Esophagus squamous epithelium (tissue), 5 donors: ENCODE data around the gene LRCH4. TPM values are rescaled to one million over a fixed set of nuclear protein-coding genes. Genes with fewer than 3 reads are reported as not detected.

Experiments used
- DNase-seq: peaks from one replicate; lab custom pipeline; 2025; lab: John Stamatoyannopoulos, UW
- H3K27ac ChIP-seq, 4 donors: fragments of 200-600 bp; sonication (generic); one replicate each; pipeline ENCODE4 v1.5.1; 2016 to 2019; ENCODE audit warnings: mild to moderate bottlenecking in 1 of 4
- H3K27me3 ChIP-seq, 4 donors: fragments of 200-600 bp; sonication (generic); 1 replicate in 3 of 4; 2 replicates in 1 of 4; pipeline versions ENCODE4 v1.5.1 to v1.6.0; 2017 to 2021; ENCODE audit warnings: antibody characterized with exemption in 1 of 4
- H3K36me3 ChIP-seq, 3 donors: fragments of 200-600 bp; sonication (generic); one replicate each; pipeline ENCODE4 v1.5.1; 2016 to 2019
- H3K4me1 ChIP-seq, 3 donors: fragments of 200-600 bp; sonication (generic); one replicate each; pipeline ENCODE4 v1.5.1; 2017 to 2019
- H3K4me3 ChIP-seq, 4 donors: fragments of 200-600 bp; sonication (generic); 1 replicate in 3 of 4; 2 replicates in 1 of 4; pipeline ENCODE4 v1.5.1; 2016 to 2019; ENCODE audit warnings: mild to moderate bottlenecking in 2 of 4, moderate library complexity in 1 of 4
- H3K9me3 ChIP-seq, 3 donors: fragments of 200-600 bp; sonication (generic); one replicate each; pipeline ENCODE4 v1.5.1; 2016 to 2019
- POLR2A ChIP-seq, 4 donors: fragments of 450-650 bp; IDR thresholded peaks; one replicate each; pipeline ENCODE4 v1.6.1; 2017; ENCODE audit warnings: antibody characterized with exemption in 4 of 4, mild to moderate bottlenecking in 4 of 4, moderate library complexity in 3 of 4
- WGBS, 2 donors: methylation state at CpG; one replicate each; pipeline ENCODE4 v1.1.5; 2018; 5-methylcytosine and 5-hydroxymethylcytosine counted together
- intact Hi-C: fragments of 100-400 bp; cut with DNase I; formaldehyde crosslinking; loops from one replicate; pipeline ENCODE4 v1.15.0; 2022
- total RNA-seq, 4 donors: library from RNA; depleted of rRNA; stranded (reverse); fragments of >200 nt; gene quantifications; one replicate each; pipeline ENCODE4 v1.1.0, GENCODE V29; 2016
- TF ChIP-seq, protein P1 (sequence below), 6 experiments: fragments of 450-650 bp in 4 of 6; fragments of 200-600 bp in 2 of 6; sonication (generic) in 2 of 6; IDR thresholded peaks; one replicate each; pipeline ENCODE4 v1.5.1; 2016 to 2019; ENCODE audit warnings: antibody characterized with exemption in 6 of 6, mild to moderate bottlenecking in 4 of 6, moderate library complexity in 4 of 6
- donor health status: DM: yes; HTN: yes; CAD: no.

The LRCH4 gene
- total RNA-seq, 4 donors from 2014 or later, result 50.1 to 84.0 (median 70.4) TPM

DNA sequence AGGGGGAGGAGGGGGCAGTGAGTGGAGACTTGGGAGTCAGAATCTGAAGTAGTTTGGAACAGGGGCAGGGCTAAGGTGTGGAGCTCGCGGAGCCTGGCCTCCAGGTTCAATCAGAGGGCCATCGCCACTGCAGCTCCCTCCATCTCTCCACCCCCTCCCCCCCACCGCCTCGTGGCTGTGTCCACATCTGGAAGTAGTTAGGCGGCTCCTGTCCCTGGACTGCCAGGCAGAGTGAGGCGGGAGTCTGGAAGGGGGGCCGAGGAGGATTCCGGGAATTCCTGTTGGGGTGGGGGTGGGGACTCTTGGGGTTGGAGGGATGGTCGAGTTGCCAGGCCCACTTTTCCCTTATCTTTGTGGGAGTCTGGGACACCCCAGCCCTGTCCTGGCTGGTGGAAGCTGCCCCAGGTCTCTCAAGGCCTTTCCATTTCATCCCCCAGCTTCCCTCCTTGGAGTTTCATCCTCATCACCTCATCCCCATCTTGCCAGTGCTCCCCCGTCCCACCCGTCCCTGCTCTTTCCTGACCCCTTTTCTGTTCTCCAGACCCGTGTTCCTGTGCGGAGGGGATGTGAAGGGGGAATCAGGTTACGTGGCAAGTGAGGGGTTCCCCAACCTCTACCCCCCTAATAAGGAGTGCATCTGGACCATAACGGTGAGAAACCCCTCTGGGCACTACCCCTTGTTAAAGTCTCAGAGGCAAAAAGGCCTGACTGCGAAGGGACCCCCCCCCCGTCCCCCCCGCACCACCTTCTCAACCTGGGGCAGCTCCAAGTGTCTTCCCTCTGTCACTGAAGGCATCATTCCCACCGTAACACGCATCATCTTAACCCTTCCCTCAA is 17.2 kb upstream of the LRCH4 start:
- Histone ChIP-seq H3K27ac (peak overlapping the region; percentile 73 to 92 (median 88)), H3K9me3 (no peaks in the 10 kb centered on the region), H3K4me3 (peak overlapping the region in 3 of 4 donors; percentile 65 to 93 (median 71)), H3K27me3 (no peaks in the 10 kb centered on the region), H3K4me1 (peaks cover 19 to 51% (median 28%) of the 10 kb centered on the region in 3 donors), H3K36me3 (no peaks in the 10 kb centered on the region)
- intact Hi-C loops, result no loop called here
- WGBS, 2 donors, result 36 to 62% methylated on average over 9 to 11 of the region's 21 CpGs
- TF ChIP-seq, protein P1, sequence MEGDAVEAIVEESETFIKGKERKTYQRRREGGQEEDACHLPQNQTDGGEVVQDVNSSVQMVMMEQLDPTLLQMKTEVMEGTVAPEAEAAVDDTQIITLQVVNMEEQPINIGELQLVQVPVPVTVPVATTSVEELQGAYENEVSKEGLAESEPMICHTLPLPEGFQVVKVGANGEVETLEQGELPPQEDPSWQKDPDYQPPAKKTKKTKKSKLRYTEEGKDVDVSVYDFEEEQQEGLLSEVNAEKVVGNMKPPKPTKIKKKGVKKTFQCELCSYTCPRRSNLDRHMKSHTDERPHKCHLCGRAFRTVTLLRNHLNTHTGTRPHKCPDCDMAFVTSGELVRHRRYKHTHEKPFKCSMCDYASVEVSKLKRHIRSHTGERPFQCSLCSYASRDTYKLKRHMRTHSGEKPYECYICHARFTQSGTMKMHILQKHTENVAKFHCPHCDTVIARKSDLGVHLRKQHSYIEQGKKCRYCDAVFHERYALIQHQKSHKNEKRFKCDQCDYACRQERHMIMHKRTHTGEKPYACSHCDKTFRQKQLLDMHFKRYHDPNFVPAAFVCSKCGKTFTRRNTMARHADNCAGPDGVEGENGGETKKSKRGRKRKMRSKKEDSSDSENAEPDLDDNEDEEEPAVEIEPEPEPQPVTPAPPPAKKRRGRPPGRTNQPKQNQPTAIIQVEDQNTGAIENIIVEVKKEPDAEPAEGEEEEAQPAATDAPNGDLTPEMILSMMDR (IDR thresholded peaks at IDR 0.05), result no peak
- no peak for TF ChIP-seq POLR2A (IDR thresholded peaks at IDR 0.05)
- DNase-seq, result no peak

DNA sequence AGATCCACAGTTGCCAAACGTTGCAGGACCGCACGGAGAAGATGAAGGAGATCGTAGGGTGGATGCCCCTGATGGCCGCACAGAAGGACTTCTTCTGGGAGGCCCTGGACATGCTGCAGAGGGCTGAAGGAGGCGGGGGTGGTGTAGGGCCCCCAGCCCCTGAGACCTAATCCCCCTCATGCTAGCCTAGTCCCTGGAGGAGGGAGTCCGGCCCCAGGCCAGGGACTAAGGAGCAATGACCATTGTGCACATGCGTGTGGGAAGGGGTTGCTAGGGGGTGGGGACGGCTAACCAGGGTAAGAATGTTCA is 14.8 kb upstream of the LRCH4 start:
- Histone ChIP-seq H3K4me3 (no peak overlapping the region), H3K9me3 (no peaks in the 10 kb centered on the region), H3K4me1 (peaks cover 19 to 47% (median 28%) of the 10 kb centered on the region in 3 donors), H3K27ac (no peak overlapping the region), H3K36me3 (no peaks in the 10 kb centered on the region), H3K27me3 (no peaks in the 10 kb centered on the region)
- no peak for DNase-seq
- WGBS, 2 donors, result 68 to 81% methylated on average over 3 to 6 of the region's 9 CpGs
- intact Hi-C loops, result no loop called here
- no peak for TF ChIP-seq POLR2A (IDR thresholded peaks at IDR 0.05)
- TF ChIP-seq, protein P1 (IDR thresholded peaks at IDR 0.05), result no peak

DNA sequence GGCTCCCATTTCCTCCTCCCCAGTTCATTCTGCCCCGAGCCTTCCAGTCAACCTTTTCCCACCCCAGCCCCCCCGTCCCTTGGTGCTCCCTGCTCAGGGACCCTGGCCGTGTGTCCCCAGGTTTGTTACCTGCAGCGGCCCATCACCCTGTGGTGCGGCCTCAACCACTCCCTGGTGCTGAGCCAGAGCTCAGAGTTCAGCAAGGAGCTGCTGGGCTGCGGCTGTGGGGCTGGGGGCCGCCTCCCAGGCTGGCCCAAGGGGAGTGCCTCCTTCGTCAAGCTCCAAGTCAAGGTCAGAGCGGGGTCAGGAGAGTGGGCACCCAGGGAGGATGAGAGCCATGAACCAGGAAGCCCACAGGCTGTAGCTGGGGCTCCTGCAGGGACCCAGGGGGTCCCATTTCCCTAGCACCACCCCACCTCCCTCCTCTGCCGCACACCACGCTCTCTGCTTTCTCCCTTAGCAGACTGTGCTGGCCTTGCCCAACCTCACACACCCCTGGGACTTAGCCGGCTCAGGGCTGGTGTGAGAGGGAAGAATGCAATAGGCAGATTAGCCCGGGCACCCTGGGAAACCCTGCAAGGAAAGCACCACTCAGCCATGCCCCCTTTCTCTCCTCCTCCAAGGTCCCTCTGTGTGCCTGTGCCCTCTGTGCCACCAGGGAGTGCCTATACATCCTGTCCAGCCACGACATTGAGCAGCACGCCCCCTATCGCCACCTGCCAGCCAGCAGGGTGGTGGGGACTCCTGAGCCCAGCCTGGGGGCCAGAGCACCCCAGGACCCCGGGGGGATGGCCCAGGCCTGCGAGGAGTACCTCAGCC is 14.2 kb upstream of the LRCH4 start:
- intact Hi-C loops, result no loop called here
- Histone ChIP-seq H3K4me3 (no peak overlapping the region), H3K9me3 (no peaks in the 10 kb centered on the region), H3K36me3 (no peaks in the 10 kb centered on the region), H3K27me3 (no peaks in the 10 kb centered on the region), H3K4me1 (peaks cover 15 to 41% (median 23%) of the 10 kb centered on the region in 3 donors), H3K27ac (no peak overlapping the region)
- 60 to 75% methylated on average over 5 of the region's 18 CpGs for WGBS, 2 donors
- TF ChIP-seq, protein P1 (IDR thresholded peaks at IDR 0.05), result no peak
- TF ChIP-seq POLR2A (IDR thresholded peaks at IDR 0.05), result no peak
- DNase-seq, result no peak

- whole genome bisulfite sequencing, 2 donors, result 85 to 90% methylated on average over 4 of the region's 4 CpGs
- intact Hi-C loops, result no loop called here
- no peak overlapping the region for H3K27ac ChIP-seq
- no peak for DNase-seq
- H3K4me1 ChIP-seq, result peaks cover 0 to 24% (median 14%) of the 10 kb centered on the region in 3 donors
- no peaks in the 10 kb centered on the region for H3K9me3 ChIP-seq
- no peaks in the 10 kb centered on the region for H3K36me3 ChIP-seq
- TF ChIP-seq POLR2A (IDR thresholded peaks at IDR 0.05), result no peak
- TF ChIP-seq, protein P1 (IDR thresholded peaks at IDR 0.05), result no peak
- H3K27me3 ChIP-seq, result no peaks in the 10 kb centered on the region
- no peak overlapping the region for H3K4me3 ChIP-seq
These were observed 12.5 kb upstream of the LRCH4 start for GRCh38 chr7:100598425-100598824.

DNA sequence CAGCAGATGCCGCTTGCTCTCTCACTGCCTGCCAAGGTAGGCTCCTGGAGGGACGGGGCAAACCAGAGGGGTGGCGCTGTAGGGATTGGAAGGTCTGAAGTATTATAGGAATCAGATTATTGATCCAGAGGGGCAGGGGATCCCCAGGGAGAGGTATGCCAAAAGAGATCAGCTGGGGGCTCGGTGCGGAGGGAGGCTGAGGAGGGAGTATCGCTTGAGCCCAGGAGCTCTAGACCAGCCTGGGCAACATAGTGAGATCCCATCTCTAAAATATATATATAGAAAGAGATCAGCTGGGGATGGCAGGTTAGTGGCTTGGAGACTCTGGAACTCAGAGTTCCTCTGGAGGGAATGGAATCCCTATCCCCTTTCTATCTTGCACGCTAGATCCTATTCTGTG is 9.3 kb upstream of the LRCH4 start:
- Histone ChIP-seq H3K27ac (no peak overlapping the region), H3K4me3 (no peak overlapping the region)

More for the DNA sequence above, 9.3 kb upstream of the LRCH4 start:
- TF ChIP-seq POLR2A (IDR thresholded peaks at IDR 0.05), result no peak
- TF ChIP-seq, protein P1 (IDR thresholded peaks at IDR 0.05), result no peak
- no peak for DNase-seq
- 94 to 99% methylated on average over 6 to 7 of the region's 7 CpGs for WGBS, 2 donors
- Histone ChIP-seq H3K9me3 (no peaks in the 10 kb centered on the region), H3K4me1 (peaks cover 0 to 6% (median 4%) of the 10 kb centered on the region in 3 donors), H3K36me3 (no peaks in the 10 kb centered on the region), H3K27me3 (peaks cover 0 to 11% (median 0%) of the 10 kb centered on the region in 4 donors)
- intact Hi-C loops, result no loop called here
